IMR-90 (cell line): ENCODE results near the gene MAJIN. TPM values are rescaled to one million over a fixed set of nuclear protein-coding genes. Genes with fewer than 3 reads are reported as not detected.

Experiments used
- ATAC-seq: fragments of 200-7000 bp; cut with Tn5 transposase; 2 replicates; pipeline ENCODE4 v1.9.1; 2020; ENCODE audit warnings: low read depth, mild to moderate bottlenecking, moderate library complexity
- BruUV-seq: library from RNA; stranded (reverse); fragments of 400-500 nt; replicated peaks from 2 replicates; lab custom pipeline; 2021; lab: Mats Ljungman, UMichigan
- CTCF ChIA-PET: fragments of 300-600 bp; formaldehyde crosslinking; extraction: SDS; loops from one replicate; lab custom pipeline; 2021; ENCODE audit warnings: antibody characterized with exemption; lab: Yijun Ruan, JAX
- POLR2A ChIA-PET: fragments of 300-600 bp; sonication (Branson Sonifier 250); formaldehyde crosslinking; loops from one replicate; lab custom pipeline; 2022; ENCODE audit warnings: antibody characterized with exemption; ENCODE audit not compliant: unreplicated experiment; lab: Charles Lee
- DNase-seq: peaks from one replicate; pipeline ENCODE4 v3.0.0; 2013
- H2AFZ ChIP-seq: replicated peaks from 2 replicates; pipeline ENCODE3; 2013; ENCODE audit warnings: low read length, mild to moderate bottlenecking; ENCODE audit not compliant: poor library complexity
- H2AK5ac ChIP-seq: 2 replicates; pipeline ENCODE4 v1.6.1; 2013; ENCODE audit warnings: low read depth, low read length, inconsistent platforms
- H2AK9ac ChIP-seq: replicated peaks from 2 replicates; pipeline ENCODE3; 2013; ENCODE audit warnings: mild to moderate bottlenecking, low read depth, low read length, moderate library complexity; ENCODE audit not compliant: poor library complexity
- H2BK120ac ChIP-seq: 2 replicates; pipeline ENCODE4 v1.6.1; 2013; ENCODE audit warnings: low read depth, low read length, inconsistent platforms
- H2BK15ac ChIP-seq: 3 replicates; pipeline ENCODE4 v1.6.1; 2013; ENCODE audit warnings: low read depth, low read length, inconsistent platforms
- H2BK20ac ChIP-seq: 2 replicates; pipeline ENCODE4 v1.6.1; 2013; ENCODE audit warnings: low read depth, mild to moderate bottlenecking, inconsistent platforms, low read length, moderate library complexity
- H2BK5ac ChIP-seq: 2 replicates; pipeline ENCODE4 v1.6.1; 2013; ENCODE audit warnings: mild to moderate bottlenecking, low read depth, low read length, inconsistent platforms; ENCODE audit not compliant: poor library complexity, severe bottlenecking
- H3K14ac ChIP-seq: replicated peaks from 2 replicates; pipeline ENCODE4 v1.6.1; 2013; ENCODE audit warnings: low read depth, low read length, inconsistent platforms
- H3K18ac ChIP-seq: 2 replicates; pipeline ENCODE4 v1.6.1; 2013; ENCODE audit warnings: low read depth, low read length, control low read depth
- H3K23ac ChIP-seq: 2 replicates; pipeline ENCODE4 v1.6.1; 2013; ENCODE audit warnings: low read depth, low read length, inconsistent platforms
- H3K27ac ChIP-seq: 2 replicates; pipeline ENCODE4 v1.5.1; 2013; ENCODE audit warnings: mild to moderate bottlenecking, control low read depth, low read length; ENCODE audit not compliant: insufficient read depth
- H3K27me3 ChIP-seq: 2 replicates; pipeline ENCODE4 v1.6.1; 2013; ENCODE audit warnings: low read length; ENCODE audit not compliant: control insufficient read depth, insufficient read depth
- H3K36me3 ChIP-seq: 2 replicates; pipeline ENCODE4 v1.6.1; 2013; ENCODE audit warnings: low read length, mixed read lengths; ENCODE audit not compliant: control insufficient read depth, insufficient read depth
- H3K4ac ChIP-seq: 2 replicates; pipeline ENCODE4 v1.6.1; 2013; ENCODE audit warnings: low read depth, low read length, inconsistent platforms
- H3K4me1 ChIP-seq: 2 replicates; pipeline ENCODE4 v1.6.1; 2013; ENCODE audit warnings: low read length, mixed read lengths; ENCODE audit not compliant: control insufficient read depth, insufficient read depth
- H3K4me2 ChIP-seq: 2 replicates; pipeline ENCODE4 v1.6.1; 2013; ENCODE audit warnings: low read depth, mild to moderate bottlenecking, control low read depth, low read length, moderate library complexity
- H3K4me3 ChIP-seq: 2 replicates; pipeline ENCODE4 v1.5.1; 2013; ENCODE audit warnings: low read depth, mild to moderate bottlenecking, control low read depth, low read length, moderate library complexity; ENCODE audit not compliant: insufficient read depth
- H3K56ac ChIP-seq: 2 replicates; pipeline ENCODE4 v1.6.1; 2013; ENCODE audit warnings: low read length, inconsistent platforms; ENCODE audit not compliant: insufficient read depth; ENCODE audit errors: extremely low read depth
- H3K79me1 ChIP-seq, 2 experiments: 2 replicates each; pipeline ENCODE4 v1.6.1; 2013; ENCODE audit warnings: low read length in 2 of 2, inconsistent platforms in 1 of 2, low read depth in 1 of 2
- H3K9ac ChIP-seq: 2 replicates; pipeline ENCODE4 v1.6.1; 2013; ENCODE audit warnings: low read depth, low read length, control low read depth
- H3K9me1 ChIP-seq: 2 replicates; pipeline ENCODE4 v1.6.1; 2013; ENCODE audit warnings: low read length, inconsistent platforms; ENCODE audit not compliant: insufficient read depth
- H3K9me3 ChIP-seq: 2 replicates; pipeline ENCODE4 v1.6.1; 2013; ENCODE audit warnings: low read length; ENCODE audit not compliant: control insufficient read depth, insufficient read depth
- H4K20me1 ChIP-seq: 2 replicates; pipeline ENCODE4 v1.6.1; 2013; ENCODE audit warnings: low read length, inconsistent platforms; ENCODE audit not compliant: insufficient read depth
- H4K5ac ChIP-seq: 2 replicates; pipeline ENCODE4 v1.6.1; 2013; ENCODE audit warnings: mild to moderate bottlenecking, low read depth, low read length, control low read depth
- H4K8ac ChIP-seq, 2 experiments: 2 replicates each; pipeline ENCODE4 v1.6.1; 2013; ENCODE audit warnings: low read depth in 2 of 2, low read length in 2 of 2, control low read depth in 1 of 2, inconsistent platforms in 1 of 2
- H4K91ac ChIP-seq: 2 replicates; pipeline ENCODE4 v1.6.1; 2013; ENCODE audit warnings: low read depth, low read length, inconsistent platforms; ENCODE audit not compliant: insufficient read depth
- BHLHE40 ChIP-seq: fragments of 150-350 bp; IDR thresholded peaks from 2 replicates; pipeline ENCODE4 v1.6.1; 2016; ENCODE audit warnings: mild to moderate bottlenecking, low read depth, low read length
- CEBPB ChIP-seq: IDR thresholded peaks from 2 replicates; pipeline ENCODE4 v1.6.1; 2012; ENCODE audit warnings: low read depth, low read length, improper control_type of control experiment
- MXI1 ChIP-seq: IDR thresholded peaks from 2 replicates; pipeline ENCODE4 v1.6.1; 2012; ENCODE audit warnings: low read depth, mild to moderate bottlenecking, low read length, moderate library complexity, borderline replicate concordance
- RAD21 ChIP-seq: IDR thresholded peaks from 2 replicates; pipeline ENCODE4 v1.6.1; 2012; ENCODE audit warnings: low read length, improper control_type of control experiment
- RFX5 ChIP-seq: IDR thresholded peaks from 2 replicates; pipeline ENCODE4 v1.8.0; 2012; ENCODE audit warnings: low read depth, mild to moderate bottlenecking, low read length, moderate library complexity
- WGBS, 2 experiments: methylation state at CpG; one replicate each; pipeline versions ENCODE4 v1.1.5 to v1.1.7; 2013; ENCODE audit warnings: missing lambda C conversion rate in 2 of 2; ENCODE audit not compliant: insufficient read length in 1 of 2; ENCODE audit errors: extremely low coverage in 2 of 2; 5-methylcytosine and 5-hydroxymethylcytosine counted together
- dilution Hi-C: fragments of 300-500 bp; cut with HindIII; formaldehyde crosslinking; loops from one replicate; pipeline ENCODE4 v1.14.3; 2018; ENCODE audit warnings: low sequenced_read_pairs; ENCODE audit not compliant: unreplicated experiment
- in situ Hi-C: fragments of 300-500 bp; cut with MboI; formaldehyde crosslinking; loops from 3 replicates; pipeline ENCODE4 v1.14.3; 2019; ENCODE audit warnings: low sequenced_read_pairs, inconsistent platforms, mixed read lengths
- intact Hi-C: fragments of 100-400 bp; cut with micrococcal nuclease; formaldehyde crosslinking; loops from 2 replicates; pipeline ENCODE4 v1.10.0; 2022
- polyA plus RNA-seq, 3 experiments: library from polyadenylated mRNA; depleted of rRNA; stranded (reverse); fragments of >200 nt; gene quantifications; 2 replicates each; pipeline ENCODE4 v1.2.3, GENCODE V29; 2012; ENCODE audit warnings: low replicate concordance in 1 of 3
- total RNA-seq: library from RNA; depleted of rRNA; stranded (reverse); fragments of >200 nt; gene quantifications from 2 replicates; pipeline ENCODE4 v1.2.3, GENCODE V29; 2012

The MAJIN gene
- total and polyA plus RNA-seq, 2 of the 4 experiments (the other 2 are of a cell fraction), result not detected

- H2BK20ac ChIP-seq, result no peak overlapping the region
- H3K27ac ChIP-seq, result no peak overlapping the region
- H3K9me3 ChIP-seq, result no peaks in the 10 kb centered on the region
- H2AK5ac ChIP-seq, result no peak overlapping the region
- DNase-seq (no peak), ATAC-seq (no peak)
- no peak overlapping the region for H3K18ac ChIP-seq
- H2BK15ac ChIP-seq, result no peak overlapping the region
- H2AK9ac ChIP-seq, result no peak overlapping the region
- H4K91ac ChIP-seq, result no peak overlapping the region
- no peak for TF ChIP-seq RFX5
- no peak for TF ChIP-seq MXI1
- TF ChIP-seq RAD21, result no peak
- TF ChIP-seq CEBPB, result no peak
- TF ChIP-seq BHLHE40, result no peak
- BruUV-seq, result no TSS peak
- no peak overlapping the region for H3K9ac ChIP-seq
- no peak overlapping the region for H4K8ac ChIP-seq
- H3K4me2 ChIP-seq, result no peak overlapping the region
- no peak overlapping the region for H2BK120ac ChIP-seq
- no peak overlapping the region for H3K23ac ChIP-seq
- CTCF ChIA-PET, result no interaction called here
- dilution Hi-C loops (no loop called here), in situ Hi-C loops (no loop called here), intact Hi-C loops (no loop called here)
- H3K4ac ChIP-seq, result no peak overlapping the region
- no peak overlapping the region for H2BK5ac ChIP-seq
- no peak overlapping the region for H3K4me3 ChIP-seq
- WGBS, 2 experiments, result 100% methylated on average over 2 of the region's 6 CpGs; no CpG with 5 or more reads in 1 of the 2 experiments
- H4K20me1 ChIP-seq, result peaks cover 2% of the 10 kb centered on the region
- H3K27me3 ChIP-seq, result no peaks in the 10 kb centered on the region
- no peak overlapping the region for H3K14ac ChIP-seq
- no peaks in the 10 kb centered on the region for H3K9me1 ChIP-seq
- H3K4me1 ChIP-seq, result peaks cover 4% of the 10 kb centered on the region; the same call in 1 of the 2 replicates
- H3K56ac ChIP-seq, result no peak overlapping the region
- H4K5ac ChIP-seq, result no peak overlapping the region
- POLR2A ChIA-PET, result no interaction called here
- H2AFZ ChIP-seq, result no peak overlapping the region
- H3K36me3 ChIP-seq, result peaks cover 60% of the 10 kb centered on the region
- peaks cover 0 to 24% of the 10 kb centered on the region in 2 experiments; a peak in 2 of 4 replicates for H3K79me1 ChIP-seq
Measured at GRCh38 chr11:64930340-64930739, 41.6 kb downstream of the MAJIN start.
